SK-N-DZ (cell line): ENCODE data around the gene CDH13.

ENCODE experiments used
- DNase-seq: peaks from one replicate; pipeline ENCODE4 v3.0.0-alpha.2; 2015; ENCODE audit warnings: low spot score

CDH13 gene

DNA sequence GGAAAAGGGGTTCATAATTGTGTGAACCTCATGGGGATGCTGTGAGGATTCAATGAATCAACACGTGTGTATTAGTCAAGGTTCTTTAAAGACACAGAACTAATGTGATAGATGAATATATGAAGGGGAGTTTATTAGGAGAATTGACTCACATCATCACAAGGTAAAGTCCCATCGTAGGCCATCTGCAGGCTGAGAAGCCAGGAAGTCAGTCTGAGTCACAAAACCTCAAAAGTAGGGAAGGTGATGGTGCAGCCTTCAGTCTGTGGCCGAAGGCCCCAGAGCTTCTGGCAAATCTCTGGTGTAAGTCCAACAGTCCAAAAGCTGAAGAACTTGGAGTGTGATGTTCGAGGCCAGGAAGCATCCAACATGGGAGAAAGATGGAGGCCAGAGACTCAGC lies 413.4 kb downstream of the CDH13 start:
- no peak for DNase-seq

GRCh38 chr16:83044589-83044988 lies 417.8 kb downstream of the CDH13 start:
- no peak for DNase-seq

DNA sequence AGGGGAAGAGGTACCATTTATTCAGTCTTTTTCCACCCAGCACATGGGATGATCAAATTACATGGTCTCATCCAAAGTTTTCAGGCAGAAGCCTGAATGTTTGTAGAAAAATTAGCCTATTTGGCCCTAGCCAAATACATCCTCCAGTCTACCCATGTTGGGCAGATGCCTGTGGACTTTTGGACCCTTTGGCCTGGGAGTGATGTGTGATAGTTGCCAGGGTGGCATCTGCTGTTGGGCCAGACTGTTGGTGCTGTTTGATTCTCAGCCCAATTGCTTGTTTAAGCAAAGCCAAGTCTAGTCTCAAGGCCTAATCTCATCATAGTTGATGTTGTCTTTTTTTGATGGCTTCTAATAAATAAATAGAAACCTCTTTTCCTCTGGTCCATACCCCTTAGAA lies 419.0 kb downstream of the CDH13 start:
- no peak for DNase-seq

DNA sequence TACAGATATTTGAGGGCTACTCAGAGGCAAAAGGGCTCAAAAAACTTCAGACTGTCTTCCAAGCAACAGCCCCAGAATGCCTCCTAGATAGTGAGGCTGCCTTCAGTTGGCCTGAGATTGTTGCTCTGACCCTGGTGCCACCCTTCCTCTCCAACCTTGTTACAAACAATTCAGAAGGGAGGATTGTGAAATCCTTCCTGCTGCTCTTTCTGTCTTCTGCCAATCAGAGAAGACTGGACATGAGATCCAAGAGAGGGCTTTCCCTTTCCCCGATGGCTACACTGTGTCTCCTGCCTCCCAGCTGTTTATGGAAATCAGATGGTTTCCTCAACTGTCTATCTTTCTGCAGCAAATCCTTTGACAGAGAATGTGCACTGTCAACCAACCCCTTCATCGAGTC lies 419.9 kb downstream of the CDH13 start:
- no peak for DNase-seq

GRCh38 chr16:83051451-83051850 lies 424.7 kb downstream of the CDH13 start:
- no peak for DNase-seq

GRCh38 chr16:83054283-83054682 lies 427.5 kb downstream of the CDH13 start:
- DNase-seq: no peak

- no peak for DNase-seq
These were observed 431.6 kb downstream of the CDH13 start for GRCh38 chr16:83058376-83058775.

DNA sequence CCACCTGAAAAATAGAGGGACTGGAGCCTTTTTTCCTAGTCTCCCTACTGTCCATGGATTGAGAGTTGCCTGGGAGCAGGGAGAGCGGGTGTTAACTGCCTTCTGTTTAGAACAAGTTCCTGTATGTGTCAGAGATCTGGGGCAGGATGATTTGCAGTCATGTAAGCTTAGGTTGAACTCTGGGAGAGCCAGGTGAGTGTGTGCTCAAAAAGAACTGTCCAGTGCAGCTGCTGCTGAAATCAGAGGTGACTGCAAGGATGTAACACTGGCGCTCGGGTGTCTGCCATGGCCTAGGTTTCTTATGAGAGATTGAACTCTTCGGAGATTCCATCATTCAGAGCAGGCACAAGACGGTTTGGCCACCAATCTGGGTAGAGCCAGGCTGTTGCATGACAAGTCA lies 432.5 kb downstream of the CDH13 start:
- DNase-seq: no peak

- DNase-seq: no peak
These were observed 439.2 kb downstream of the CDH13 start for GRCh38 chr16:83066011-83066410.

GRCh38 chr16:83066881-83067280 lies 440.1 kb downstream of the CDH13 start:
- DNase-seq: no peak

GRCh38 chr16:83068686-83069085 lies 441.9 kb downstream of the CDH13 start:
- DNase-seq: no peak

GRCh38 chr16:83070416-83071209 lies 443.8 kb downstream of the CDH13 start:
- DNase-seq: no peak

DNA sequence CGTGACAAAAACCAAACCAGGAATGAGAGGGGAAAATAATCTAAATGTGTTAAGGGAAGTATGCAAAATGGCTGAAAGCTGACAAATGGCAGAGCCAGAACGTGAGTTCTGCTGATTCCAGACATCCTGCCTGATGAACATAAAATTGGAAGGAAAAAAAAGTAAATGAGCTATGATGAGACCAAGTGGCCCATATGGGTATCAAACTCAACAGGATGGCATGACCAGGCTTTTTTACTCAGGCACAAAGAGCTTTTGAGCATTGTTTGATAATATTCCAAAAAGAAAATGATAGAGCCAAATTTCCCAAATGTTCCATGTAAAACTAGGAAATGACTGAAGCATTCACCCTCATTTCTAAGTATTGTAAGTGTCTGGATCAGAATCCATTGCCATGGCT lies 449.2 kb downstream of the CDH13 start:
- DNase-seq: no peak

- DNase-seq: no peak
These were observed 456.6 kb downstream of the CDH13 start for GRCh38 chr16:83083361-83083760.

GRCh38 chr16:83085660-83086059 lies 458.9 kb downstream of the CDH13 start:
- DNase-seq: no peak

- no peak for DNase-seq
These were observed 469.3 kb downstream of the CDH13 start for GRCh38 chr16:83095941-83096692.

DNA sequence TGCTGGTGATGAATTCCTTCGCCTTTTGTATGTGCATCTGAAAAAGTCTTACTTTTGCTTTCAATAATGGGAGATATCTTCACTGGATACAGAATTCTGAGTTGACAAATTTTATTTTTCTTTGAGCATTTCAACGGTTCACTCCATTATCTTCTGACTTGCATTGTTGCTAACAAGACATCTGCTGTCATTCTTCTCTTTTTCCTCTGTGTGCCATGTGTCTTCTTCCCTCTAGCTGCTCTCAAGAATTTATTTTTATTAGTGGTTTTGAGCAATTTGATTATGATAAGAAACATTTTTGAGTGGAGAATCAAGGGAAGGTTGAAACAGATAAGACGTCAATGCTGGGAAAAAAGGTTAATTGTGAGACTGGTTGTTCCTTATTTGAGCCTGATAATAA lies 471.8 kb downstream of the CDH13 start:
- no peak for DNase-seq

DNA sequence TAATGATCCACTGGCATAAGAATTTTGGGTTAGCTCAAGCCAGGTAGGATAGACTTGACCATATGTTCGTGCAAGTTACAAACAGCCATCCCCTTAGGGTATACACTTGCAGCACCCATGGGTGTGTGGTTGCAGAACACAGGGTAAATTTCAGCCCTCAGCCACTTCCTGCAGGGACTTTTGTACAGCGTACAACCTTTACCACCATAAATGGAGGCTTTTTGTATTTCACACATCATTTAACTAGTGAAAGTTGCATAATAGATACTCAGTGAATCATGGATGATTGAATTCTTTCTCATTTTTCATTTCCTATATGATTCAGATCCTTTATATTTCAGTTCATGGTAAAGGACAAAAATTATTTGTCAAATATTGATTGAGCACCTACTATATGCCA lies 473.9 kb downstream of the CDH13 start:
- DNase-seq: no peak

GRCh38 chr16:83102336-83102735 lies 475.6 kb downstream of the CDH13 start:
- DNase-seq: no peak

DNA sequence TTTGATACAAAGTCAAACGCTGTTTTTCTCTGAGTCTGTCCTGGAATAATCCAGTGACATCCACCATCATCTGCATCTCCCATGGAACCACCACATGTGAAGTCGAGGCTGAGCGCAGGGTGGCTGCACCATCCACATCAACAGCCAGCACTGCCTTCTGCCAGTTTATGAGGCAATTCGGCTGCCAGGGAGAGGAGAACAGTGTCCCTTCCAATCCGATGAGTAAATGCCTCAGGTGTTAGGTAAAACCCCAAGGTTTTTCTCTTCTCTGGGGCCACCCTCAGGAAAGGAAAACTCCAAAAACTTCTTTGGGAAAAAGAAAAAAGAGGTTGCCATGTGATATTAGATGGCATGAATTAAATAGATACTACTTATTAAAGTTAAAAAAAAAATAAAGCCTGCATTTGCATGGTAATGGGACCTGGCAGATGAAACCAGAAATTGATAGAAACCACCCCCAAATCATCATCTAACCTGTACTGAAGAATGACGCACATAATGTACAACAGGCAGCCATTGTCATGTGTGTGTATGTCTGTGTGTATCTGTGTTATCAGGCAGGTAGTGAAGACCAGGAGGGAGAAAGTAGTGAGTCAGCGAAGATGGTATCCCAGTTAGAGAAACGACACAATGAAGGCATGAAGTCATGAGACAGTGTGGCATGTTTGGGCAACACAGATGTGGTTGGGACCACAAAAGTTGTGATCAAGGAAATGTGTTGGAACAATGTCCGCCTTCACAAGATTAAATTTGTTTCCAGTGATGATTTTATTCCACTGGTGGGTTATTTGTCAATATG lies 478.7 kb downstream of the CDH13 start:
- DNase-seq: no peak

DNA sequence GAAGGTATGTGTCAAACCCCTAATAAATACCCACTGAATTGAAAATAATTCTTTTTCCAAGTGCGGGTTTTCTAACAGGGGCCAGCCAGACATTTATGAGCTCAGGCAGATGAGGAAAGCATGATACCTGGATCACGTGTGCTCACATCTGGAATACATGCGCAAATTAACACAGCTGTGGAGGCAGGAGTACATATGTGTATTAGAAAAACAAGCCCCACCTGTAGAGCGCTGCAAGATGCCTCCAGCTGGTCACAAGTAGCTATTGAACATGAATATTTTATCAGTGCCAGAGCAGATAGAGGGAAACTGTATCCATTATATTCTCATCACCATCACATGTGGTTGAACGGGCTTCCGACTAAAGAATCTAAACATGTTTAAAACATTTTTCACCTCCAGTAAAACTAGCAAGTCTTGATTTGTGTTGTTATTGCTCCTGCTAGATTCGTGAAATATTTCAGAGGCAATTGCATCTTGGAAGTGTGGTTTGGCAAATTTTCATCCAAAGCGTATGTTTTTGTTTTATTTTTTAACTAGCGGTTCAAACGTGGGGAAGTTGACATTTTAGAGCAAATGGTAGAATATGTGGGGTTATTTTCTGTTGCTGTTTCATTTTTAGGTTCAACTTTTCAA lies 482.8 kb downstream of the CDH13 start:
- no peak for DNase-seq

- no peak for DNase-seq
These were observed 483.5 kb downstream of the CDH13 start for GRCh38 chr16:83110269-83110668.
